Measurements from ENCODE around the gene H2BK1.

Gene H2BK1

GRCh38 chr7:151249034-151249731 is 38.9 kb upstream of the H2BK1 start:
- H3K4me3 ChIP-seq (ENCODE audit: low read depth, low read length), result peak overlapping the region; percentile 76
- TF ChIP-seq CTCF (conservative IDR thresholded peaks at IDR 0.05; ENCODE audit: low read depth, low read length), result no peak
- DNase-seq (ENCODE audit: low read depth), result peak; percentile 53

GRCh38 chr7:151248346-151249033 is 38.2 kb upstream of the H2BK1 start, which contains the start of gene SMARCD3:
SMARCD3 (minus strand) TSS chr7:151248694; CDS start chr7:151248562, 132 bp downstream.
- peak; percentile 67 for DNase-seq (ENCODE audit: low read depth)
- TF ChIP-seq CTCF (conservative IDR thresholded peaks at IDR 0.05; ENCODE audit: low read depth, low read length), result no peak
- H3K4me3 ChIP-seq (ENCODE audit: low read depth, low read length), result peak within 1 kb of the TSS; percentile 76

- peak overlapping the region; percentile 76 for H3K4me3 ChIP-seq (ENCODE audit: low read depth, low read length)
- DNase-seq (ENCODE audit: low read depth), result no peak
- no peak for TF ChIP-seq CTCF (conservative IDR thresholded peaks at IDR 0.05; ENCODE audit: low read depth, low read length)
Measured at GRCh38 chr7:151247611-151248345, 37.5 kb upstream of the H2BK1 start.

GRCh38 chr7:151246851-151247580 is 36.7 kb upstream of the H2BK1 start:
- no peak for DNase-seq (ENCODE audit: low read depth)
- TF ChIP-seq CTCF (conservative IDR thresholded peaks at IDR 0.05; ENCODE audit: low read depth, low read length), result no peak
- peak overlapping the region; percentile 76 for H3K4me3 ChIP-seq (ENCODE audit: low read depth, low read length)

GRCh38 chr7:151246102-151246850 is 36.0 kb upstream of the H2BK1 start:
- peak overlapping the region; percentile 40 for H3K4me3 ChIP-seq (ENCODE audit: low read depth, low read length)
- no peak for TF ChIP-seq CTCF (conservative IDR thresholded peaks at IDR 0.05; ENCODE audit: low read depth, low read length)
- peak; percentile 39 for DNase-seq (ENCODE audit: low read depth)
